NT2/D1 (cell line): ENCODE measurements around the gene CSTF3.

ENCODE experiments used
- SUZ12 ChIP-seq: IDR thresholded peaks from 2 replicates; pipeline ENCODE4 v1.6.1; 2011; ENCODE audit not compliant: insufficient read length, insufficient read depth; ENCODE audit errors: extremely low read depth
- ZNF274 ChIP-seq: IDR thresholded peaks from 2 replicates; pipeline ENCODE4 v1.6.1; 2011; ENCODE audit warnings: mild to moderate bottlenecking, low read depth, low read length

DNA sequence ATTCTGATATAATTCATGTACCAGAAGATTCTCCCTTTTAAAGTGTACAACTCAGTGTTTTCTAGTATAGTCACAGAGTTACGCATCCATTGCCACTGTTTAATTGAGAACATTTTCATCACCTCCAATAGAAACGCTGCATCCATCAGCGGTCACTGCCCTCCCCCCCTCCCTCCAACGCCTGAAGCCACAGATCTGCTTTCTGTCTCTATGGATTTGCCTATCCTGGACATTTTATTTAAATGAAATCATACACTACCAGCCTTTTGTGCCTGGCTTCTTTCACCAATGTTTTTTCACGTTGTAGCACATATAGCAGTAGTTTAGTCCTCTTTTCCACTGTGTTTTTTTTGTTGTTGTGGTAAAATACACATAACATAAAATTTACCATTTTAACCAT, 99.1 kb downstream of the CSTF3 start:
- no peak for TF ChIP-seq SUZ12
- no peak for TF ChIP-seq ZNF274
